Tibial nerve (tissue), 4 donors: Measurements from ENCODE around the gene ACTR5. TPM values are rescaled to one million over a fixed set of nuclear protein-coding genes. Genes with fewer than 3 reads are reported as not detected.

Experiments
- DNase-seq, 2 donors: peaks; one replicate each; pipeline ENCODE4 v3.0.0-alpha.2; 2019; ENCODE audit warnings: low spot score in 2 of 2
- H3K27ac ChIP-seq, 4 donors: fragments of 200-600 bp; sonication (generic) in 3 of 4; one replicate each; pipeline ENCODE4 v1.5.1; 2017 to 2019; ENCODE audit warnings: mild to moderate bottlenecking in 1 of 4
- H3K27me3 ChIP-seq, 2 donors: fragments of 200-600 bp; sonication (generic) in 1 of 2; one replicate each; pipeline versions ENCODE4 v1.5.1 to v1.6.0; 2017 to 2019
- H3K36me3 ChIP-seq, 3 donors: fragments of 200-600 bp; sonication (generic); one replicate each; pipeline ENCODE4 v1.5.1; 2018 to 2019
- H3K4me1 ChIP-seq, 4 donors: fragments of 200-600 bp; sonication (generic) in 3 of 4; one replicate each; pipeline ENCODE4 v1.5.1; 2017 to 2019
- H3K4me3 ChIP-seq, 4 donors: fragments of 200-600 bp; sonication (generic) in 3 of 4; one replicate each; pipeline ENCODE4 v1.5.1; 2017 to 2019; ENCODE audit warnings: mild to moderate bottlenecking in 1 of 4, moderate library complexity in 1 of 4
- H3K9me3 ChIP-seq, 4 donors: fragments of 200-600 bp; sonication (generic) in 3 of 4; one replicate each; pipeline ENCODE4 v1.5.1; 2017 to 2019
- EP300 ChIP-seq, 2 donors: sonication (generic); formaldehyde crosslinking; IDR thresholded peaks; one replicate each; pipeline ENCODE4 v1.6.1; 2017; ENCODE audit warnings: antibody characterized with exemption in 2 of 2, mild to moderate bottlenecking in 1 of 2
- POLR2A ChIP-seq, 2 donors: fragments of 450-650 bp; IDR thresholded peaks; one replicate each; pipeline ENCODE4 v1.6.1; 2017; ENCODE audit warnings: antibody characterized with exemption in 2 of 2, mild to moderate bottlenecking in 2 of 2, moderate library complexity in 2 of 2
- WGBS, 2 donors: methylation state at CpG; one replicate each; pipeline ENCODE4 v1.1.5; 2018; 5-methylcytosine and 5-hydroxymethylcytosine counted together
- total RNA-seq, 4 donors: library from RNA; depleted of rRNA; stranded (reverse); fragments of >200 nt; gene quantifications; one replicate each; pipeline ENCODE4 v1.1.0, GENCODE V29; 2016
- TF ChIP-seq, protein P1 (sequence below), 5 experiments: fragments of 200-600 bp in 3 of 5; fragments of 450-650 bp in 2 of 5; sonication (generic) in 3 of 5; IDR thresholded peaks; one replicate each; pipeline ENCODE4 v1.5.1; 2016 to 2019; ENCODE audit warnings: antibody characterized with exemption in 5 of 5, mild to moderate bottlenecking in 3 of 5, moderate library complexity in 2 of 5

Gene ACTR5
- total RNA-seq, 4 donors from 2014 or later = 14.7 to 19.0 (median 18.6) TPM

GRCh38 chr20:38805958-38806854, 57.9 kb downstream of the ACTR5 start:
- H3K4me3 ChIP-seq = peak overlapping the region; percentile 42 to 58 (median 57)
- no peak for DNase-seq
- no peaks in the 10 kb centered on the region for H3K36me3 ChIP-seq
- peaks cover 0 to 28% (median 9%) of the 10 kb centered on the region in 4 donors for H3K4me1 ChIP-seq
- peak overlapping the region in 3 of 4 donors; percentile 58 to 82 (median 76) for H3K27ac ChIP-seq
- WGBS, 2 donors = 1 to 2% methylated on average over 28 to 40 of the region's 81 CpGs
- H3K27me3 ChIP-seq = peaks cover 0 to 41% of the 10 kb centered on the region in 2 donors
- H3K9me3 ChIP-seq = no peaks in the 10 kb centered on the region
- TF ChIP-seq EP300 (IDR thresholded peaks at IDR 0.05) (no peak), POLR2A (IDR thresholded peaks at IDR 0.05) (no peak)
- TF ChIP-seq, protein P1, sequence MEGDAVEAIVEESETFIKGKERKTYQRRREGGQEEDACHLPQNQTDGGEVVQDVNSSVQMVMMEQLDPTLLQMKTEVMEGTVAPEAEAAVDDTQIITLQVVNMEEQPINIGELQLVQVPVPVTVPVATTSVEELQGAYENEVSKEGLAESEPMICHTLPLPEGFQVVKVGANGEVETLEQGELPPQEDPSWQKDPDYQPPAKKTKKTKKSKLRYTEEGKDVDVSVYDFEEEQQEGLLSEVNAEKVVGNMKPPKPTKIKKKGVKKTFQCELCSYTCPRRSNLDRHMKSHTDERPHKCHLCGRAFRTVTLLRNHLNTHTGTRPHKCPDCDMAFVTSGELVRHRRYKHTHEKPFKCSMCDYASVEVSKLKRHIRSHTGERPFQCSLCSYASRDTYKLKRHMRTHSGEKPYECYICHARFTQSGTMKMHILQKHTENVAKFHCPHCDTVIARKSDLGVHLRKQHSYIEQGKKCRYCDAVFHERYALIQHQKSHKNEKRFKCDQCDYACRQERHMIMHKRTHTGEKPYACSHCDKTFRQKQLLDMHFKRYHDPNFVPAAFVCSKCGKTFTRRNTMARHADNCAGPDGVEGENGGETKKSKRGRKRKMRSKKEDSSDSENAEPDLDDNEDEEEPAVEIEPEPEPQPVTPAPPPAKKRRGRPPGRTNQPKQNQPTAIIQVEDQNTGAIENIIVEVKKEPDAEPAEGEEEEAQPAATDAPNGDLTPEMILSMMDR (IDR thresholded peaks at IDR 0.05) = no peak

DNA sequence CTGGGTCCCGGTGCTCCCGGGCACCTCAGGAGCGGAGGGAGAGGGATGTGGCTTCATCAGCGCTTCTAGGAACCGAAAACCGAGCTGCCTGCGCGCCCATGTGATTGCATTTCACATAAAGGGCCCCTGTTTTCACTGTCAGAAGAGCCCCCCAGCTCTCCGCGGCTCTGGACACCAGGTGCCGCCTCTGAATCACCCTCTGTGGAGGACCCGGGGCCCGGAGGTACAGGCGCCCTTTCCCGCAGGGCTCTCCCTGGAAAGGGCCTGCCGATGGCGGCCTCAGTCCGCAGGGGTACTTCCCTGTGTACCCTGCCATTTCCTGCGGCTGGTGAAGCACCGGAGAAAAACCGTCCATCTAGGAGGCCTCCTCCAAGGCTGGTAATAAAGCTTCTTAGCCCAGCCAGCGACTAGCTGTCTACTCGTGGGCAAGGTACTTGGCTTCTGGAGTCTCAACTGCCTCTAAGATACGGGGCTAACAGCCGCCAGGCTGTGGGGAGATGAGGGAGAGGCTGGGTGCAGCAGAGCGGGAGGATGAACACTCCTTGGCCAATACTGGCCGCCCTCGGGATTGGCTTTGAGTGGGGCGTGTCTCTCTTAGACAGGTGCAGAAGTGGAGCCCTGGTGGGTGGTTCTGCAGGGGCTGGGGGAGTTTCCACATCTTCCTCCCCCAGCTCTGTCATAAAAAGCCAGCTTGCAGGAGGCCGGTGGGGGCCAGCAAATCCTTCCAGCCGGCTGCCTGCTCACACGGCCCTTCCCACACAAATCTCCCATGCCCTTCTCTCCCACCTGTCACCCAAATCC, 58.8 kb downstream of the ACTR5 start:
- no peak for DNase-seq
- TF ChIP-seq, protein P1 (IDR thresholded peaks at IDR 0.05) = no peak
- TF ChIP-seq EP300 (IDR thresholded peaks at IDR 0.05) = no peak
- TF ChIP-seq POLR2A (IDR thresholded peaks at IDR 0.05) = no peak
- 9 to 21% methylated on average over 20 to 27 of the region's 32 CpGs for WGBS, 2 donors
- H3K27ac ChIP-seq = peak overlapping the region in 1 of 4 donors; percentile 82
- H3K27me3 ChIP-seq = peaks cover 0 to 41% of the 10 kb centered on the region in 2 donors
- H3K4me1 ChIP-seq = peaks cover 0 to 28% (median 9%) of the 10 kb centered on the region in 4 donors
- no peaks in the 10 kb centered on the region for H3K36me3 ChIP-seq
- no peaks in the 10 kb centered on the region for H3K9me3 ChIP-seq
- peak overlapping the region; percentile 42 to 58 (median 57) for H3K4me3 ChIP-seq

DNA sequence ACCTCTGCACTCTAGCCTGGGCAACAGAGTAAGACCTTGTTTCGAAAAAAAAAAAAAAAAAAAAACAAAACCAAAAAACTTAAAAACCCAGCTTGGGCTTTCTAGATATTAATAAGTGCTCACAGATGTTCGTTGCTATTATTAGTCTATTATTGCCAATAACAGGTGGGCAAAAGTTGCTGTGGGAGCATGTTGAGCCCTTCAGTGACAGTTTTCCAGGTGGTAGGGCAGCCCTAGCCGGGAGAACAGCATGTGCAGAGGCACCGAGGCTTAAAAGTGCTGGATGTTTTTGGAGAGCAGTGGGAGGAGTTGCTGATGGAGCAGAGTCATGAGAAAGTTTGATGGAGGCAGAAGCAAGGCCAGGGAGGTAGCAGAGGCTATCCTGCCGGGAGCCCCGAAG, 61.7 kb downstream of the ACTR5 start:
- TF ChIP-seq POLR2A (IDR thresholded peaks at IDR 0.05) (no peak), EP300 (IDR thresholded peaks at IDR 0.05) (no peak)
- TF ChIP-seq, protein P1 (IDR thresholded peaks at IDR 0.05) = no peak
- Histone ChIP-seq H3K36me3 (no peaks in the 10 kb centered on the region), H3K4me3 (no peak overlapping the region), H3K27ac (no peak overlapping the region), H3K27me3 (peaks cover 0 to 41% of the 10 kb centered on the region in 2 donors), H3K4me1 (peaks cover 0 to 23% (median 12%) of the 10 kb centered on the region in 4 donors), H3K9me3 (no peaks in the 10 kb centered on the region)
- DNase-seq = no peak
- WGBS, 2 donors = 58 to 65% methylated on average over 6 of the region's 6 CpGs

- TF ChIP-seq POLR2A (IDR thresholded peaks at IDR 0.05) (no peak), EP300 (IDR thresholded peaks at IDR 0.05) (no peak)
- TF ChIP-seq, protein P1 (IDR thresholded peaks at IDR 0.05) = no peak
- WGBS, 2 donors = 60 to 77% methylated on average over 3 to 4 of the region's 4 CpGs
- DNase-seq = no peak
Measured at GRCh38 chr20:38810926-38811630, 62.8 kb downstream of the ACTR5 start.

More at GRCh38 chr20:38810926-38811630, 62.8 kb downstream of the ACTR5 start:
- Histone ChIP-seq H3K4me1 (peaks cover 0 to 12% (median 10%) of the 10 kb centered on the region in 4 donors), H3K27me3 (peaks cover 0 to 34% of the 10 kb centered on the region in 2 donors), H3K4me3 (no peak overlapping the region), H3K27ac (no peak overlapping the region), H3K9me3 (no peaks in the 10 kb centered on the region), H3K36me3 (no peaks in the 10 kb centered on the region)
